ENCODE results near the gene SMPDL3A. TPM values are rescaled to one million over a fixed set of nuclear protein-coding genes. Genes with fewer than 3 reads are reported as not detected.

SMPDL3A gene
- total RNA-seq, 8 experiments from 2014 or later, result 2.7 to 22.6 (median 4.4) TPM

GRCh38 chr6:122817358-122817757, 28.3 kb downstream of the SMPDL3A start:
- peaks cover 12 to 13% of the 10 kb centered on the region in 2 donors for H3K4me1 ChIP-seq (replicated peaks in 1 of 2)
- no peak overlapping the region for H3K4me3 ChIP-seq
- 45 to 100% (median 75%) methylated on average over 1 to 2 of the region's 2 CpGs; no CpG with 5 or more reads in 4 of the 10 experiments for WGBS, 10 experiments
- no peak for ATAC-seq (replicated peaks in 6 of 8)
- in situ Hi-C loops (cut with MboI; ENCODE audit: low pct_unique_long_range_greater_than_20kb in 2 of 9, low sequenced_read_pairs in 9 of 9, unreplicated experiment in 9 of 9), result no loop called here
- H3K27ac ChIP-seq, result no peak overlapping the region

DNA sequence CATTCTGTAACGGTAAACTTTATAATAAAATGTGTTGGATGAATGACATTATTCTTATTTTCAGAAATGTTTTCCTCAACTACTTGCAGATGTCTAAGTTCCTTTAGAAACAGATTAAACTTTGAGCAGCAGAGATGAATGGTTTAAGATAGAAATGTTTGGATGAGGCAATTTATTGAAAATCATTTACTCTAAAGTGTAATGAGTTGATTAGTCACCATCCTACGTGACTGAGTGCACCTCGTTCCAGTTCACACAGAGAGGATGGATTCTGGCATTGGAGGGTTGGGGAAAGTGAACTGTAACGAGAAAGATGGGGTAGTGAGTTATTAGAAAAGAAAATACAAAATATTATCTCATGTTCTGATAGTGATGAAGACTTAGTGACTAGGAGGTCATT, 28.7 kb downstream of the SMPDL3A start:
- ATAC-seq (replicated peaks in 6 of 8), result peak in 3 of 8 experiments; percentile 26 to 66 (median 64)
- Histone ChIP-seq H3K4me3 (no peak overlapping the region), H3K4me1 (replicated peaks in 1 of 2) (peaks cover 12 to 13% of the 10 kb centered on the region in 2 donors), H3K27ac (no peak overlapping the region)
- in situ Hi-C loops (cut with MboI; ENCODE audit: low pct_unique_long_range_greater_than_20kb in 2 of 9, low sequenced_read_pairs in 9 of 9, unreplicated experiment in 9 of 9), result no loop called here
- WGBS, 10 experiments, result 30 to 100% (median 68%) methylated on average over 1 to 4 of the region's 4 CpGs

GRCh38 chr6:122818866-122819265, 29.8 kb downstream of the SMPDL3A start:
- Histone ChIP-seq H3K27ac (no peak overlapping the region), H3K4me3 (no peak overlapping the region), H3K4me1 (replicated peaks in 1 of 2) (peaks cover 12 to 13% of the 10 kb centered on the region in 2 donors)
- in situ Hi-C loops (cut with MboI; ENCODE audit: low pct_unique_long_range_greater_than_20kb in 2 of 9, low sequenced_read_pairs in 9 of 9, unreplicated experiment in 9 of 9), result no loop called here
- peak in 3 of 8 experiments; percentile 22 to 69 (median 48) for ATAC-seq (replicated peaks in 6 of 8)
- 33 to 92% (median 71%) methylated on average over 1 to 2 of the region's 2 CpGs; no CpG with 5 or more reads in 1 of the 10 experiments for WGBS, 10 experiments

DNA sequence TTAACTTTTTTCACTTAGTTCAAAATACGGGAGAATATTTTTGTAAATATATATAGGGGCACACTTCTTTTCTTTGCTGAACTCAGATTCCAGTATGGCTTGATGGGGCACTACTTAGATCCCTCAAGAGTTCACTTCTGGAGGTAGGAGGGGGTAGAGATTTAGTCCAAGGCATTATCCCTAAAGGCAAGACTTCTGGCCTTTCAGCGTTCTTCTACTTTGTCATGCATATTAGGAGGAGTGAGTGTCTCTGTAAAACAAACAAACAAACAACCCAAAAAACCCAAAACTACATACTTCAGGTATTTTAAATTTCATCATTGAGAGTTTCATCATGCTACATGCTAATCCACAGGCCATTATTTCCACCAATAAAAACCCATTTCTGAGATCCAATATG, 32.0 kb downstream of the SMPDL3A start:
- Histone ChIP-seq H3K4me3 (no peak overlapping the region), H3K27ac (no peak overlapping the region), H3K4me1 (replicated peaks in 1 of 2) (peaks cover 20 to 21% of the 10 kb centered on the region in 2 donors)
- in situ Hi-C loops (cut with MboI; ENCODE audit: low pct_unique_long_range_greater_than_20kb in 2 of 9, low sequenced_read_pairs in 9 of 9, unreplicated experiment in 9 of 9), result no loop called here
- 50 to 89% (median 77%) methylated on average over 1 to 2 of the region's 2 CpGs; no CpG with 5 or more reads in 2 of the 10 experiments for WGBS, 10 experiments
- ATAC-seq (replicated peaks in 6 of 8), result no peak

DNA sequence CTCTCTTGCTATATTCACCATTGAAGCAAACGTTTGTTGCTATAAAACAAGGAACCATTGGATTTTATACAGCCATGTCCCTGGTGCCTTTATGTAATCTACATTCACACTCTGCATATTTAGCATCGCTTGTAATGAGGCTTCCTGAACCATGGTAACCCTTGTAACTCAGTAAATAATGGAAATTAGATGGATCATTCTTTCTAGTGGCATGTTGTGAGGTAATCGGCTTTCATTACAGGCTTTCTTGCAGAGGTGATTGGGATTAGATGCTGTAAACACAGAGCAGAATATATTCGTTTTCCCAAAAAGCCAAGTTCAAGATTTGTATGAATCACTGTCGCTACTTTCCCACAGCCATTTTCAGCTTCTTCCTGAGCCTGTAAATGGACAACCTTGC, 36.1 kb downstream of the SMPDL3A start:
- Histone ChIP-seq H3K27ac (peak overlapping the region in 1 of 2 donors; percentile 53), H3K4me3 (no peak overlapping the region), H3K4me1 (replicated peaks in 1 of 2) (peaks cover 8 to 9% of the 10 kb centered on the region in 2 donors)
- peak; percentile 66 to 98 (median 85) for ATAC-seq (replicated peaks in 6 of 8)
- 7 to 75% (median 52%) methylated on average over 2 to 5 of the region's 5 CpGs for WGBS, 10 experiments
- in situ Hi-C loops (cut with MboI; ENCODE audit: low pct_unique_long_range_greater_than_20kb in 2 of 9, low sequenced_read_pairs in 9 of 9, unreplicated experiment in 9 of 9), result loop anchor here in 6 of 9 experiments (25.0 kb wide), 2 partner anchors 88 to 338 kb away; no protein-coding TSS in a partner anchor

DNA sequence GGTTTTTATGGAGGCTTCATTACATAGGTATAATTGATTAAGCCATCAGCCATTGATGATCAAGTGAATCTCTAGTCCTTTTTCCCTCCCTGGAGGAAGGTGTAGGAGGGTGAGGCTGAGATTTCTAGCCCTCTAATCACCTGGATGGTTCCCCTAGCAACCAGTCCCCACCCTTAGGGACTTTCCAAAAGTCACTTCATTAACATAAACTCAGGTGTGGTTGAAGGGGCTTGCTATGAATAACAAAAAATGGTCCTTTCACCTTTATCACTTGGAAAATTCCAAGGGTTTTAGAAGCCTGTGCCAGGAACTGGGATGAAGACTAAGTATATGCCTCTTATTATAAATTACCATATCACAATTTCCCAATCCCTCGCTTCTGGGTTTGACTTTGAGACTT, 40.4 kb downstream of the SMPDL3A start:
- Histone ChIP-seq H3K4me1 (replicated peaks in 1 of 2) (peaks cover 21% of the 10 kb centered on the region in 2 donors), H3K27ac (no peak overlapping the region), H3K4me3 (no peak overlapping the region)
- 20 to 100% (median 67%) methylated on average over 1 of the region's 1 CpG; no CpG with 5 or more reads in 3 of the 10 experiments for WGBS, 10 experiments
- in situ Hi-C loops (cut with MboI; ENCODE audit: low pct_unique_long_range_greater_than_20kb in 2 of 9, low sequenced_read_pairs in 9 of 9, unreplicated experiment in 9 of 9), result loop anchor here in 6 of 9 experiments (25.0 kb wide), 2 partner anchors 92 to 342 kb away; no protein-coding TSS in a partner anchor
- no peak for ATAC-seq (replicated peaks in 6 of 8)

DNA sequence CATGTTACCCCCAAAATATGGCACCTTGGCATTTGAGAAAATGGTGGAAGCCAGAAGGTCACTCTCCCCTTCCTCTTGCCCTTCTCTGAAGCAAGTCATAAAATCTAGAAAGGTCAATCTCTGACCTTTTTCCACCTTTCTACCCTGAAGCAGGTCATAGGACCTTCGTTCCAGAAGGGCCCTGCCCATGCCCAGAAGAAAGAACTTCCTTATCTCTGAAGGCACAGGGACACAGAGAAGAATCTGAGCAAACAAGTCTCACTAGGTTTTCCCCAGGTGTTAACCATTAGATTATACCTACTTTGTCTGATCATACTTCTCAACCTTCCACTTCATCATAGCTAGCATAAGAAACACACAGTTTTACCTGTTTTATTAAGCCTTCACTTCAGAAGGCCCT, 42.5 kb downstream of the SMPDL3A start:
- no peak for ATAC-seq (replicated peaks in 6 of 8)
- H3K4me3 ChIP-seq, result no peak overlapping the region
- peaks cover 13% of the 10 kb centered on the region in 2 donors for H3K4me1 ChIP-seq (replicated peaks in 1 of 2)
- no peak overlapping the region for H3K27ac ChIP-seq
- WGBS, 10 experiments, result 36 to 100% (median 88%) methylated on average over 1 of the region's 1 CpG; no CpG with 5 or more reads in 6 of the 10 experiments
- in situ Hi-C loops (cut with MboI; ENCODE audit: low pct_unique_long_range_greater_than_20kb in 2 of 9, low sequenced_read_pairs in 9 of 9, unreplicated experiment in 9 of 9), result loop anchor here in 7 of 9 experiments (10.0 to 25.0 kb wide), 3 partner anchors 94 to 344 kb away; no protein-coding TSS in a partner anchor

DNA sequence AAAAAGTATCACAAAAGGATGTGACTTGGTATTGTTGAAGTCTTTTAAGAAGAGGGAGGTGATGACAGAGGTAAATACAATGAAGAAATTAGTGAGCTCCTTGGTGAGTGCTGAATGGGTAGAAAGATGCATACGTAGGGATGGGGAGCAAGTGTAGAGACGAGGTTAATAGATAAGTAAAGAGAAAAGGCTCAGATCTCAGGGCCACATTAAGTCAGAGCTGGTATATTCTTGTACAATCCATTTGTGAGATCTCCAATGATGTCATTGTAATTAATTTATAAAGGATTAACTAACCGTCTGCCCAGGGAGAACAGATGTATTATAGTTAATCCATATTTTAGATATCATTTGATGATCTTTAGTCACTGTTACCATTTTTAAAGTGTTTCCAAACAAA, 43.4 kb downstream of the SMPDL3A start:
- peaks cover 13% of the 10 kb centered on the region in 2 donors for H3K4me1 ChIP-seq (replicated peaks in 1 of 2)
- H3K4me3 ChIP-seq, result peak overlapping the region in 1 of 5 donors; percentile 37
- 0 to 76% (median 54%) methylated on average over 1 to 3 of the region's 3 CpGs for WGBS, 10 experiments
- peak in 4 of 8 experiments; percentile 14 to 61 (median 58) for ATAC-seq (replicated peaks in 6 of 8)
- H3K27ac ChIP-seq, result no peak overlapping the region
- in situ Hi-C loops (cut with MboI; ENCODE audit: low pct_unique_long_range_greater_than_20kb in 2 of 9, low sequenced_read_pairs in 9 of 9, unreplicated experiment in 9 of 9), result loop anchor here in 7 of 9 experiments (10.0 to 25.0 kb wide), 3 partner anchors 95 to 345 kb away; no protein-coding TSS in a partner anchor

DNA sequence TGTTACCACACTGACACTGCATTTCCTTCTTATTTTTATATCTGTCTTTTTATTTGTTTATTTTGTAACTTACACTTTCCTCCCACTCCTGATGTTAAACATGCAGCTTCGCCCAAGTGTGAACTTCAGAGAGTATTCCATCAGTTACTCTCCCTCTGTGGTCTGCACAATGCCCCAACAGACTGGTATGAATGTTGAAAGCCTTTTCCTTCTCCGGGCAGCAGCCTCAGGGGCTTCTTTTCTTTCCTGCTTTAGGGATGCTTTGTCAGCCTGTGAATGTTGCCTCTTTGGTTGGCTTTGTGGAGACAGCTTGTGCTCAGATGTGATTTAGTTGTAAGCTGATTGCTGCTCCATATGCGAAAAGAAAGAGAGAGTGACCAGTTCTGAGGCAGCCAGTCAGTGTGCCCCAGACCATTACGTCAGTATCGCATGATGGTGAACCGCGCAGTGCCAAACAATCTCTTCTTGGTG, 44.0 kb downstream of the SMPDL3A start:
- ATAC-seq (replicated peaks in 6 of 8), result peak in 7 of 8 experiments; percentile 72 to 97 (median 86)

DNA sequence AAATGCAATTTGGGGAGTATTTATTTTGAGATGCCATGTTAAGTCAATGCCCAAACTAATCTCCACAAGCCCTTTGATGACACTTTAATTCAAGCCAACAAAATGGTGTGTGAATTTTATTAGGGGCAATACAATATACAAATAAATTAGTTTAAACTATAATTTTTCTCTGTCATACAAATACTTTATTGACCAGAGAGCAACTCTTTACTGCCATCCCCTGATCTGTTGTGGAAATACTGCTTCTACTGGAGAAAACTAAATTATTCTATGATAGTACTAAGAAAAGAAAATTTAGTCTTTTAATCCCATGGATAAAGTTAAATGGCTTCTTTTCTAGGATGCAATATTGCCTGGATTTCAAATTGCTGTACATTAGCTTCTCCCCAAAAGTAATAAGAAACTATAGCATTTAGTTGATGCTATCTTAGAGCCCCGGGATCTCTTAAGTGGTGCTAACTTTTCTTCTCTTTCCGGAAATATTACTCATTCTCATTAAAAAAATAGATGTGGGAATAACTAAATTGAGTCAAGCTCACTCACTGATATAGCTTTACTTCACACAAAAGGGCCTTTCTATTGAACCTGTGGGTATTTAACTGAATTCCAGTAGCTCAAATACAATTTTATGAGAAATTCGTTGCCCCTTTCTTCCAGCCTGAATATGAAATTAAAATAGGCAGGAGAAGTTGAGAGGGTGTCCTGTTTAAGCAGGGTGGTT, 49.2 kb downstream of the SMPDL3A start:
- H3K4me3 ChIP-seq, result no peak overlapping the region
- in situ Hi-C loops (cut with MboI; ENCODE audit: low pct_unique_long_range_greater_than_20kb in 2 of 9, low sequenced_read_pairs in 9 of 9, unreplicated experiment in 9 of 9), result loop anchor here in 7 of 9 experiments (5.0 to 25.0 kb wide), 4 partner anchors 91 to 351 kb away; no protein-coding TSS in a partner anchor
- no peak for ATAC-seq (replicated peaks in 6 of 8)
- no peak overlapping the region for H3K27ac ChIP-seq
- WGBS, 10 experiments, result 44 to 89% (median 79%) methylated on average over 2 to 3 of the region's 3 CpGs
- H3K4me1 ChIP-seq (replicated peaks in 1 of 2), result peaks cover 2 to 9% of the 10 kb centered on the region in 2 donors

More for the DNA sequence above, 44.0 kb downstream of the SMPDL3A start:
- H3K4me3 ChIP-seq, result peak overlapping the region in 2 of 5 donors; percentile 8 to 37
- 19 to 68% (median 46%) methylated on average over 2 to 7 of the region's 7 CpGs; no CpG with 5 or more reads in 1 of the 10 experiments for WGBS, 10 experiments
- H3K4me1 ChIP-seq (replicated peaks in 1 of 2), result peaks cover 13% of the 10 kb centered on the region in 2 donors
- in situ Hi-C loops (cut with MboI; ENCODE audit: low pct_unique_long_range_greater_than_20kb in 2 of 9, low sequenced_read_pairs in 9 of 9, unreplicated experiment in 9 of 9), result loop anchor here in 7 of 9 experiments (10.0 to 25.0 kb wide), 3 partner anchors 96 to 346 kb away; no protein-coding TSS in a partner anchor
- H3K27ac ChIP-seq, result peak overlapping the region in 1 of 2 donors; percentile 1

GRCh38 chr6:122839472-122839871, 50.4 kb downstream of the SMPDL3A start:
- peak in 7 of 8 experiments; percentile 40 to 91 (median 84) for ATAC-seq (replicated peaks in 6 of 8)
- 0 to 20% (median 5%) methylated on average over 1 of the region's 1 CpG; no CpG with 5 or more reads in 4 of the 10 experiments for WGBS, 10 experiments
- no peak overlapping the region for H3K27ac ChIP-seq
- no peaks in the 10 kb centered on the region for H3K4me1 ChIP-seq (replicated peaks in 1 of 2)
- in situ Hi-C loops (cut with MboI; ENCODE audit: low pct_unique_long_range_greater_than_20kb in 2 of 9, low sequenced_read_pairs in 9 of 9, unreplicated experiment in 9 of 9), result loop anchor here in 7 of 9 experiments (5.0 to 25.0 kb wide), 4 partner anchors 92 to 352 kb away; no protein-coding TSS in a partner anchor
- H3K4me3 ChIP-seq, result no peak overlapping the region

GRCh38 chr6:122839906-122840305, 50.8 kb downstream of the SMPDL3A start:
- Histone ChIP-seq H3K4me1 (replicated peaks in 1 of 2) (no peaks in the 10 kb centered on the region), H3K4me3 (no peak overlapping the region), H3K27ac (no peak overlapping the region)
- ATAC-seq (replicated peaks in 6 of 8), result peak in 1 of 8 experiments; percentile 30
- WGBS, 10 experiments, result 45 to 100% (median 76%) methylated on average over 1 to 7 of the region's 8 CpGs; no CpG with 5 or more reads in 1 of the 10 experiments
- in situ Hi-C loops (cut with MboI; ENCODE audit: low pct_unique_long_range_greater_than_20kb in 2 of 9, low sequenced_read_pairs in 9 of 9, unreplicated experiment in 9 of 9), result loop anchor here in 7 of 9 experiments (5.0 to 25.0 kb wide), 4 partner anchors 93 to 353 kb away; no protein-coding TSS in a partner anchor

DNA sequence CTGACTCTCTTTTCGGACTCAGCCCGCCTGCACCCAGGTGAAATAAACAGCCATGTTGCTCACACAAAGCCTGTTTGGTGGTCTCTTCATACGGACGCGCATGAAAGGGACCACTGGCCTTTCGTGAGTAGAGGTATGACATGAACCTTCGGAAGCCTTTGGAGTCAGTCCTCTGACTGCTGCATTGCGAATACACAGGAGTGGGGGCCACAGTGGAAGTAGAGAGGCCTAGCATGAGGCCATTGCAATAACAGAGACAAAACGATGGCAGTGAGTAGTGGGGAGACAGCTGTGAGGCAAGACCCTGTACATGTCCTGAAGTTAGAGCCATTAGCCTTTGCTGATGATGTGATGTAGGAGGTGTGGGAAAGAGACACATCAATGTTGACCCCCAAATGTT, 56.4 kb downstream of the SMPDL3A start:
- Histone ChIP-seq H3K4me1 (replicated peaks in 1 of 2) (peaks cover 0 to 2% of the 10 kb centered on the region in 2 donors), H3K4me3 (no peak overlapping the region), H3K27ac (no peak overlapping the region)
- no peak for ATAC-seq (replicated peaks in 6 of 8)
- in situ Hi-C loops (cut with MboI; ENCODE audit: low pct_unique_long_range_greater_than_20kb in 2 of 9, low sequenced_read_pairs in 9 of 9, unreplicated experiment in 9 of 9), result loop anchor here in 6 of 9 experiments (25.0 kb wide), 2 partner anchors 108 to 358 kb away; no protein-coding TSS in a partner anchor
- 57 to 81% (median 70%) methylated on average over 1 to 4 of the region's 9 CpGs; no CpG with 5 or more reads in 6 of the 10 experiments for WGBS, 10 experiments

All from motor neuron (in vitro differentiated cells).